H9 (cell line): ENCODE measurements around the gene OXSR1. TPM values are rescaled to one million over a fixed set of nuclear protein-coding genes. Genes with fewer than 3 reads are reported as not detected.

Source experiments
- DNase-seq: peaks from one replicate; pipeline ENCODE4 v3.0.0-alpha.2; 2017
- H2AFZ ChIP-seq: one replicate; pipeline ENCODE4 v1.6.1; 2013; ENCODE audit warnings: mild to moderate bottlenecking, low read length, control low read depth, moderate library complexity
- H2AK5ac ChIP-seq: 2 replicates; pipeline ENCODE4 v1.6.1; 2013; ENCODE audit warnings: low read length, control low read depth, mixed read lengths; ENCODE audit not compliant: insufficient read length
- H2BK120ac ChIP-seq: one replicate; pipeline ENCODE4 v1.6.1; 2013; ENCODE audit warnings: low read depth, mild to moderate bottlenecking, low read length, control low read depth, inconsistent platforms; ENCODE audit not compliant: poor library complexity, severe bottlenecking
- H2BK12ac ChIP-seq: 2 replicates; pipeline ENCODE4 v1.6.1; 2013; ENCODE audit warnings: low read length, control low read depth, mixed read lengths, low read depth; ENCODE audit not compliant: insufficient read length
- H2BK15ac ChIP-seq: 2 replicates; pipeline ENCODE4 v1.6.1; 2013; ENCODE audit warnings: low read depth, low read length, control low read depth
- H2BK20ac ChIP-seq: one replicate; pipeline ENCODE4 v1.6.1; 2013; ENCODE audit warnings: low read depth, mild to moderate bottlenecking, low read length, control low read depth, inconsistent platforms; ENCODE audit not compliant: poor library complexity, severe bottlenecking
- H2BK5ac ChIP-seq: 2 replicates; pipeline ENCODE4 v1.6.1; 2013; ENCODE audit warnings: low read length, control low read depth, mixed read lengths; ENCODE audit not compliant: insufficient read length
- H3K14ac ChIP-seq: 2 replicates; pipeline ENCODE4 v1.6.1; 2013; ENCODE audit warnings: low read length, control low read depth; ENCODE audit not compliant: insufficient read depth
- H3K18ac ChIP-seq: 2 replicates; pipeline ENCODE4 v1.6.1; 2013; ENCODE audit warnings: low read depth, mild to moderate bottlenecking, mixed read lengths, low read length, control low read depth; ENCODE audit not compliant: insufficient read length
- H3K23ac ChIP-seq: 2 replicates; pipeline ENCODE4 v1.6.1; 2013; ENCODE audit warnings: low read length, control low read depth, mixed read lengths, low read depth; ENCODE audit not compliant: insufficient read length
- H3K23me2 ChIP-seq: 2 replicates; pipeline ENCODE4 v1.6.1; 2013; ENCODE audit warnings: low read depth, mild to moderate bottlenecking, mixed read lengths, low read length, control low read depth; ENCODE audit not compliant: insufficient read length, poor library complexity, severe bottlenecking
- H3K27ac ChIP-seq: 2 replicates; pipeline ENCODE4 v1.5.1; 2013; ENCODE audit warnings: low read length, control low read depth, mixed read lengths, low read depth; ENCODE audit not compliant: insufficient read length
- H3K27me3 ChIP-seq: 2 replicates; pipeline ENCODE4 v1.6.1; 2013; ENCODE audit warnings: low read length, control low read depth, inconsistent platforms; ENCODE audit not compliant: insufficient read depth
- H3K4ac ChIP-seq: 2 replicates; pipeline ENCODE4 v1.6.1; 2013; ENCODE audit warnings: low read depth, mild to moderate bottlenecking, control low read depth, inconsistent platforms, low read length, moderate library complexity
- H3K4me1 ChIP-seq: 2 replicates; pipeline ENCODE4 v1.6.1; 2013; ENCODE audit warnings: low read length, control low read depth, inconsistent platforms; ENCODE audit not compliant: insufficient read depth
- H3K4me2 ChIP-seq: 2 replicates; pipeline ENCODE4 v1.6.1; 2013; ENCODE audit warnings: low read length, control low read depth, mixed read lengths; ENCODE audit not compliant: insufficient read length, insufficient read depth
- H3K56ac ChIP-seq: 2 replicates; pipeline ENCODE4 v1.6.1; 2013; ENCODE audit warnings: low read depth, mild to moderate bottlenecking, mixed read lengths, low read length, control low read depth; ENCODE audit not compliant: insufficient read length
- H3K79me1 ChIP-seq: 2 replicates; pipeline ENCODE4 v1.6.1; 2013; ENCODE audit warnings: low read depth, mild to moderate bottlenecking, moderate library complexity, low read length, control low read depth, inconsistent platforms; ENCODE audit not compliant: insufficient read depth, poor library complexity, severe bottlenecking
- H3K79me2 ChIP-seq: 2 replicates; pipeline ENCODE4 v1.6.1; 2013; ENCODE audit warnings: low read length, control low read depth, inconsistent platforms; ENCODE audit not compliant: insufficient read depth
- H3K9ac ChIP-seq: 2 replicates; pipeline ENCODE4 v1.6.1; 2013; ENCODE audit warnings: low read length, control low read depth, mixed read lengths; ENCODE audit not compliant: insufficient read length; ENCODE audit errors: extremely low read depth
- H3K9me3 ChIP-seq: one replicate; pipeline ENCODE4 v1.6.1; 2013; ENCODE audit warnings: low read depth, low read length, inconsistent platforms; ENCODE audit not compliant: control insufficient read depth
- H3T11ph ChIP-seq: one replicate; pipeline ENCODE4 v1.6.1; 2013; ENCODE audit warnings: mild to moderate bottlenecking, low read length, control low read depth, inconsistent platforms
- H4K20me1 ChIP-seq: one replicate; pipeline ENCODE4 v1.6.1; 2013; ENCODE audit not compliant: control insufficient read depth, insufficient read length, insufficient read depth
- H4K5ac ChIP-seq: 2 replicates; pipeline ENCODE4 v1.6.1; 2013; ENCODE audit warnings: low read depth, mild to moderate bottlenecking, mixed read lengths, low read length, control low read depth; ENCODE audit not compliant: insufficient read length
- H4K8ac ChIP-seq: replicated peaks from 2 replicates; pipeline ENCODE4 v1.6.1; 2013; ENCODE audit warnings: low read length, control low read depth, mixed read lengths, low read depth; ENCODE audit not compliant: insufficient read length
- H4K91ac ChIP-seq: 2 replicates; pipeline ENCODE4 v1.6.1; 2013; ENCODE audit warnings: low read depth, mild to moderate bottlenecking, moderate library complexity, mixed read lengths, low read length, control low read depth; ENCODE audit not compliant: insufficient read length
- H3K27ac Mint-ChIP-seq, 3 experiments: 2 replicates in 2 of 3; 3 replicates in 1 of 3; pipeline ENCODE4 v1.8.0; 2020 to 2021; ENCODE audit warnings: mixed read lengths in 3 of 3, mild to moderate bottlenecking in 1 of 3, moderate library complexity in 1 of 3
- H3K27me3 Mint-ChIP-seq: 2 replicates; pipeline ENCODE4 v1.8.0; 2021; ENCODE audit warnings: low read depth, mild to moderate bottlenecking, moderate library complexity, mixed read lengths
- H3K36me3 Mint-ChIP-seq, 3 experiments: 2 replicates in 2 of 3; 3 replicates in 1 of 3; pipeline ENCODE4 v1.8.0; 2020 to 2021; ENCODE audit warnings: low read depth in 3 of 3, mixed read lengths in 3 of 3; ENCODE audit not compliant: insufficient read depth in 1 of 3
- H3K4me1 Mint-ChIP-seq, 2 experiments: 2 replicates each; pipeline ENCODE4 v1.8.0; 2020; ENCODE audit warnings: mixed read lengths in 2 of 2
- H3K4me3 Mint-ChIP-seq, 2 experiments: 2 replicates in 1 of 2; 3 replicates in 1 of 2; pipeline ENCODE4 v1.8.0; 2020 to 2021; ENCODE audit warnings: mild to moderate bottlenecking in 2 of 2, mixed read lengths in 2 of 2, moderate library complexity in 1 of 2
- H3K9me3 Mint-ChIP-seq, 2 experiments: 2 replicates in 1 of 2; 3 replicates in 1 of 2; pipeline ENCODE4 v1.8.0; 2020; ENCODE audit warnings: mild to moderate bottlenecking in 2 of 2, mixed read lengths in 2 of 2, moderate library complexity in 1 of 2
- CTCF ChIP-seq: fragments of 200-600 bp; sonication (generic); conservative IDR thresholded peaks from 3 replicates; pipeline ENCODE4 v1.8.0; 2021; ENCODE audit warnings: antibody characterized with exemption, mild to moderate bottlenecking
- WGBS: extraction: QIAGEN DNeasy Blood & Tissue Kit; methylation state at CpG from one replicate; pipeline ENCODE4 v1.1.7; 2013; ENCODE audit warnings: missing lambda C conversion rate, low lambda C conversion rate, mixed read lengths; ENCODE audit not compliant: insufficient read length; ENCODE audit errors: extremely low coverage; 5-methylcytosine and 5-hydroxymethylcytosine counted together
- total RNA-seq: library from RNA; stranded (reverse); gene quantifications from 2 replicates; pipeline ENCODE4 v1.2.1, GENCODE V29; 2021

The OXSR1 gene
- total RNA-seq, 1 experiment from 2014 or later: 54.1 TPM

- peaks cover 23 to 25% of the 10 kb centered on the region in 2 experiments for H3K4me1 Mint-ChIP-seq
- no peak overlapping the region for H2BK20ac ChIP-seq
- H2BK15ac ChIP-seq: no peak overlapping the region
- H3K4me2 ChIP-seq: no peak overlapping the region
- no peak for TF ChIP-seq CTCF
- no peak overlapping the region for H2AFZ ChIP-seq
- peaks cover 4% of the 10 kb centered on the region; the same call in 1 of the 2 replicates for H3K4me1 ChIP-seq
- no peak overlapping the region for H2BK120ac ChIP-seq
- no peak overlapping the region for H2BK12ac ChIP-seq
- no peak overlapping the region for H4K91ac ChIP-seq
- no peak overlapping the region for H3K14ac ChIP-seq
- H2BK5ac ChIP-seq: no peak overlapping the region
- H3K4me3 Mint-ChIP-seq: no peak overlapping the region
- no peaks in the 10 kb centered on the region for H3K79me1 ChIP-seq
- no peaks in the 10 kb centered on the region for H4K20me1 ChIP-seq
- H2AK5ac ChIP-seq: no peak overlapping the region
- H3K9ac ChIP-seq: no peak overlapping the region
- H3K56ac ChIP-seq: no peak overlapping the region
- H3K27me3 Mint-ChIP-seq: no peaks in the 10 kb centered on the region
- no peak overlapping the region for H3K4ac ChIP-seq
- H3K27ac Mint-ChIP-seq: no peak overlapping the region
- H4K5ac ChIP-seq: no peak overlapping the region
- H3K79me2 ChIP-seq: no peaks in the 10 kb centered on the region
- WGBS: no CpG with 5 or more reads among the region's 3 CpGs
- H3K9me3 Mint-ChIP-seq: no peaks in the 10 kb centered on the region; a peak in 1 of 5 replicates
- H3K27me3 ChIP-seq: no peaks in the 10 kb centered on the region
- H3K23ac ChIP-seq: no peak overlapping the region
- no peaks in the 10 kb centered on the region for H3K9me3 ChIP-seq
- no peak overlapping the region for H3K27ac ChIP-seq
- H3K23me2 ChIP-seq: peaks cover 10% of the 10 kb centered on the region
- DNase-seq: no peak
- no peak overlapping the region for H3K18ac ChIP-seq
- H4K8ac ChIP-seq: no peak overlapping the region
- H3K36me3 Mint-ChIP-seq: peaks cover 34 to 58% (median 35%) of the 10 kb centered on the region in 3 experiments
- H3T11ph ChIP-seq: no peak overlapping the region
Observed at GRCh38 chr3:38133209-38133556, 32.2 kb upstream of the OXSR1 start.
